CD14-positive monocyte (primary cell): Measurements from ENCODE around the gene DHCR7. TPM values are rescaled to one million over a fixed set of nuclear protein-coding genes. Genes with fewer than 3 reads are reported as not detected.

Experiments
- DNase-seq, 3 donors: peaks; one replicate each; pipeline ENCODE4 v3.0.0-alpha.2; 2011 to 2022
- H2AFZ ChIP-seq: 2 replicates; pipeline ENCODE4 v1.6.0; 2012; ENCODE audit warnings: mild to moderate bottlenecking, low read depth, low read length, inconsistent platforms; ENCODE audit not compliant: insufficient read depth, poor library complexity, severe bottlenecking
- H3K27ac ChIP-seq, 2 donors: 1 replicate in 1 of 2; 2 replicates in 1 of 2; pipeline ENCODE4 v1.5.1; 2012 to 2013; ENCODE audit warnings: low read length in 2 of 2, control low read depth in 1 of 2, inconsistent platforms in 1 of 2, low read depth in 1 of 2, mild to moderate bottlenecking in 1 of 2
- H3K27me3 ChIP-seq, 2 donors: one replicate each; pipeline versions ENCODE4 v1.6.0 to v1.6.1; 2011 to 2013; ENCODE audit warnings: low read length in 2 of 2; ENCODE audit not compliant: control insufficient read depth in 2 of 2, insufficient read depth in 2 of 2
- H3K36me3 ChIP-seq, 2 donors: replicated peaks in 1 of 2; 1 replicate in 1 of 2; 2 replicates in 1 of 2; pipeline versions ENCODE4 v1.5.1 to v1.6.1; 2012 to 2013; ENCODE audit warnings: low read length in 2 of 2, control low read depth in 1 of 2, inconsistent platforms in 1 of 2, mild to moderate bottlenecking in 1 of 2; ENCODE audit not compliant: insufficient read depth in 2 of 2, control insufficient read depth in 1 of 2
- H3K4me1 ChIP-seq, 2 donors: 1 replicate in 1 of 2; 2 replicates in 1 of 2; pipeline versions ENCODE4 v1.5.1 to v1.6.1; 2012 to 2013; ENCODE audit warnings: low read length in 2 of 2, control low read depth in 1 of 2, inconsistent platforms in 1 of 2, mild to moderate bottlenecking in 1 of 2, moderate library complexity in 1 of 2; ENCODE audit not compliant: insufficient read depth in 2 of 2, control insufficient read depth in 1 of 2
- H3K4me2 ChIP-seq: replicated peaks from 2 replicates; pipeline ENCODE3; 2012; ENCODE audit warnings: low read length, moderate library complexity, mild to moderate bottlenecking; ENCODE audit not compliant: poor library complexity, severe bottlenecking; ENCODE audit errors: extremely low read depth
- H3K4me3 ChIP-seq, 3 experiments: fragments of 200-600 bp in 1 of 3; sonication (generic) in 1 of 3; replicated peaks in 1 of 3; 1 replicate in 2 of 3; 2 replicates in 1 of 3; pipeline ENCODE4 v1.5.1; 2011 to 2013; ENCODE audit warnings: low read length in 3 of 3, mild to moderate bottlenecking in 3 of 3, control low read depth in 2 of 3, low read depth in 2 of 3, inconsistent platforms in 1 of 3, moderate library complexity in 1 of 3
- H3K79me2 ChIP-seq: 2 replicates; pipeline ENCODE4 v1.6.0; 2012; ENCODE audit warnings: mild to moderate bottlenecking, control low read depth, inconsistent platforms, low read length, moderate library complexity; ENCODE audit not compliant: insufficient read depth
- H3K9ac ChIP-seq: 2 replicates; pipeline ENCODE4 v1.6.0; 2017; ENCODE audit warnings: low read length, mild to moderate bottlenecking; ENCODE audit not compliant: insufficient read depth, poor library complexity, severe bottlenecking
- H3K9me3 ChIP-seq, 2 donors: replicated peaks in 1 of 2; 1 replicate in 1 of 2; 2 replicates in 1 of 2; pipeline versions ENCODE4 v1.5.1 to v1.6.1; 2012 to 2013; ENCODE audit warnings: low read length in 2 of 2, control low read depth in 1 of 2; ENCODE audit not compliant: control insufficient read depth in 1 of 2, insufficient read depth in 1 of 2
- H4K20me1 ChIP-seq: 2 replicates; pipeline ENCODE4 v1.6.0; 2012; ENCODE audit warnings: mild to moderate bottlenecking, low read length, control low read depth, moderate library complexity; ENCODE audit not compliant: insufficient read depth
- H3K27ac Mint-ChIP-seq, 7 donors: one replicate each; pipeline ENCODE4 v1.8.0; 2020; ENCODE audit warnings: mild to moderate bottlenecking in 7 of 7, mixed read lengths in 7 of 7, moderate library complexity in 6 of 7, inconsistent platforms in 2 of 7
- H3K27me3 Mint-ChIP-seq, 3 donors: one replicate each; pipeline ENCODE4 v1.8.0; 2021 to 2022; ENCODE audit warnings: low read depth in 3 of 3, mild to moderate bottlenecking in 3 of 3, mixed read lengths in 3 of 3, moderate library complexity in 3 of 3, inconsistent platforms in 1 of 3
- H3K36me3 Mint-ChIP-seq, 2 donors: one replicate each; pipeline ENCODE4 v1.8.0; 2020; ENCODE audit warnings: mixed read lengths in 2 of 2, inconsistent platforms in 1 of 2, mild to moderate bottlenecking in 1 of 2
- H3K4me1 Mint-ChIP-seq: one replicate; pipeline ENCODE4 v1.8.0; 2020; ENCODE audit warnings: mild to moderate bottlenecking, mixed read lengths
- H3K4me3 Mint-ChIP-seq, 2 donors: one replicate each; pipeline ENCODE4 v1.8.0; 2020; ENCODE audit warnings: mild to moderate bottlenecking in 2 of 2, mixed read lengths in 2 of 2, moderate library complexity in 1 of 2
- H3K9me3 Mint-ChIP-seq, 7 donors: one replicate each; pipeline ENCODE4 v1.8.0; 2020 to 2022; ENCODE audit warnings: mixed read lengths in 7 of 7, mild to moderate bottlenecking in 6 of 7, moderate library complexity in 6 of 7, inconsistent platforms in 2 of 7
- WGBS: methylation state at CpG from one replicate; pipeline ENCODE4 v1.1.5; 2013; ENCODE audit warnings: missing lambda C conversion rate; ENCODE audit not compliant: insufficient coverage; 5-methylcytosine and 5-hydroxymethylcytosine counted together
- intact Hi-C, 2 donors: fragments of 100-400 bp; cut with micrococcal nuclease; formaldehyde crosslinking; loops; one replicate each; pipeline versions ENCODE4 v1.15.0 to v1.15.1; 2023
- polyA plus RNA-seq, 3 donors: library from polyadenylated mRNA; depleted of rRNA in 1 of 3; unstranded in 2 of 3; stranded (reverse) in 1 of 3; fragments of 300-500 nt in 2 of 3; fragments of >200 nt in 1 of 3; fragmentation: Illumina TruSeq in 2 of 3; gene quantifications; 1 replicate in 2 of 3; 2 replicates in 1 of 3; pipeline ENCODE4 v1.2.3, GENCODE V29; 2012 to 2021
- TF ChIP-seq, protein P1 (sequence below): fragments of 200-600 bp; IDR thresholded peaks from one replicate; pipeline ENCODE4 v1.8.0; 2022; ENCODE audit warnings: antibody characterized with exemption, mild to moderate bottlenecking

The DHCR7 gene
- polyA plus RNA-seq, 3 donors = 2.2 to 3.9 (median 2.2) TPM

GRCh38 chr11:71433648-71434450 lies 14.3 kb downstream of the DHCR7 start:
- Histone ChIP-seq H3K4me3 (no peak overlapping the region), H3K4me2 (peak overlapping the region; percentile 22), H4K20me1 (no peaks in the 10 kb centered on the region), H3K27me3 (no peaks in the 10 kb centered on the region), H3K9ac (no peak overlapping the region), H2AFZ (peak overlapping the region; percentile 53), H3K27ac (no peak overlapping the region), H3K79me2 (no peaks in the 10 kb centered on the region), H3K36me3 (no peaks in the 10 kb centered on the region), H3K4me1 (peaks cover 5 to 11% of the 10 kb centered on the region in 2 donors), H3K9me3 (no peaks in the 10 kb centered on the region)
- TF ChIP-seq, protein P1, sequence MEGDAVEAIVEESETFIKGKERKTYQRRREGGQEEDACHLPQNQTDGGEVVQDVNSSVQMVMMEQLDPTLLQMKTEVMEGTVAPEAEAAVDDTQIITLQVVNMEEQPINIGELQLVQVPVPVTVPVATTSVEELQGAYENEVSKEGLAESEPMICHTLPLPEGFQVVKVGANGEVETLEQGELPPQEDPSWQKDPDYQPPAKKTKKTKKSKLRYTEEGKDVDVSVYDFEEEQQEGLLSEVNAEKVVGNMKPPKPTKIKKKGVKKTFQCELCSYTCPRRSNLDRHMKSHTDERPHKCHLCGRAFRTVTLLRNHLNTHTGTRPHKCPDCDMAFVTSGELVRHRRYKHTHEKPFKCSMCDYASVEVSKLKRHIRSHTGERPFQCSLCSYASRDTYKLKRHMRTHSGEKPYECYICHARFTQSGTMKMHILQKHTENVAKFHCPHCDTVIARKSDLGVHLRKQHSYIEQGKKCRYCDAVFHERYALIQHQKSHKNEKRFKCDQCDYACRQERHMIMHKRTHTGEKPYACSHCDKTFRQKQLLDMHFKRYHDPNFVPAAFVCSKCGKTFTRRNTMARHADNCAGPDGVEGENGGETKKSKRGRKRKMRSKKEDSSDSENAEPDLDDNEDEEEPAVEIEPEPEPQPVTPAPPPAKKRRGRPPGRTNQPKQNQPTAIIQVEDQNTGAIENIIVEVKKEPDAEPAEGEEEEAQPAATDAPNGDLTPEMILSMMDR = no peak
- intact Hi-C loops = no loop called here
- H3K4me3 Mint-ChIP-seq = peak overlapping the region; percentile 20 to 49
- peak in 1 of 3 donors; percentile 25 for DNase-seq
- H3K36me3 Mint-ChIP-seq = peaks cover 7% of the 10 kb centered on the region in 2 donors
- H3K9me3 Mint-ChIP-seq = peaks cover 0 to 9% (median 0%) of the 10 kb centered on the region in 7 donors
- H3K4me1 Mint-ChIP-seq = peaks cover 9% of the 10 kb centered on the region
- H3K27ac Mint-ChIP-seq = peak overlapping the region in 3 of 7 donors; percentile 14 to 54 (median 23)
- peaks cover 0 to 5% (median 2%) of the 10 kb centered on the region in 3 donors for H3K27me3 Mint-ChIP-seq
- 85% methylated on average over 11 of the region's 19 CpGs for WGBS

DNA sequence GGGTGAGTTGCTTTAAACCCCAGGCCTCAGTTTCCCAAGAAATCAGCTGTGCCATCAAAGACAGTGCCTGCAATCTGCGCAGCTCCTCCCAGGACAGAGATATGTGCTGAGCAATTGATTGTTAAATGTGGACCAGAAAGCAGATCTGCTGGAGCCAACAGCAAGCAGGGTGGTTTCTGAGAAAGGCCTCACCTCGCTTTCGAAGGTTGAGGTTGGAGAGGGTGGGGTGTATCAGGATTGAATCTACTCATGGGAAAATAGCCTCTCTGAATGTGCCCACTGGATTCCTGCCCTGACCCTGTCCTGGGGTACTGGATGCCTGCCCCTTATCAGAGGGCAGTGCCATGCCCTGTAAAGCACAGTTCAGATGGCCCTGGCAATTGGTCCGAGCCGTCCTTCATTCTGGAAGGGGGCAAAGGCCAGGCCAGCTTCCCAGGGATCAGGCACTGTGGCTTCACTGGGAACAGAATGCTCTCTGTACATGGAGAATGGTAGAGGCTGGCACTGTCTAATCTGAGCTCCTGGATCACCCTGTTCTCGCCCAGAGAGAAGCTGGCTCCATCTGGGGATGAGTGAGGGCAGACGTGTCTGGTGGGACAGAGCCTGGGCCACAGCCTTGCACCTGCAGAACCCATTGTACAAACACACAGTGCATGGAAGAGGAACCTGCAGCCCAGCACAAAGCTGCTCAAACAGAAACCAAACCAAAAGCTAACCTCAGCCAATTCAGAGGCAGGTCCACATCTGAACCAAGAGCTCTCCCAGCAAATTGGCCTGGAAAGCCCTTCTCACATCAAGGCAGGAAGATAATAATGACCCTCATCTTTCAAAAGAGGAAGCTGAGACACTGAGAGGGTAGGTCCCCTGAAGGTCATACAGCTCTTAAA lies 15.2 kb downstream of the DHCR7 start:
- Histone ChIP-seq H3K4me3 (no peak overlapping the region), H3K4me1 (peaks cover 5 to 11% of the 10 kb centered on the region in 2 donors), H3K79me2 (no peaks in the 10 kb centered on the region), H4K20me1 (no peaks in the 10 kb centered on the region), H2AFZ (peak overlapping the region; percentile 53), H3K9ac (no peak overlapping the region), H3K27ac (no peak overlapping the region), H3K27me3 (no peaks in the 10 kb centered on the region), H3K36me3 (no peaks in the 10 kb centered on the region), H3K4me2 (peak overlapping the region; percentile 22), H3K9me3 (no peaks in the 10 kb centered on the region)
- TF ChIP-seq, protein P1 = no peak
- peaks cover 0 to 9% (median 0%) of the 10 kb centered on the region in 7 donors for H3K9me3 Mint-ChIP-seq
- H3K36me3 Mint-ChIP-seq = no peaks in the 10 kb centered on the region
- peak overlapping the region in 4 of 7 donors; percentile 7 to 76 (median 38) for H3K27ac Mint-ChIP-seq
- peaks cover 0 to 5% (median 2%) of the 10 kb centered on the region in 3 donors for H3K27me3 Mint-ChIP-seq
- WGBS = 96% methylated on average over 3 of the region's 7 CpGs
- intact Hi-C loops = no loop called here
- peaks cover 9% of the 10 kb centered on the region for H3K4me1 Mint-ChIP-seq
- peak overlapping the region; percentile 20 to 49 for H3K4me3 Mint-ChIP-seq
- DNase-seq = no peak
